Trophoblast cell (in vitro differentiated cells and primary cell): ENCODE measurements around the gene GNAL.
"Not testable (repeated sequence)": the region's sequence is repeated elsewhere in the genome, so short reads cannot be mapped to it uniquely, and the experiment has no call there.

Experiments
- DNase-seq, 2 donors: peaks; one replicate each; pipeline ENCODE4 v3.0.0-alpha.2; 2016
- H2AFZ ChIP-seq: 2 replicates; pipeline ENCODE4 v1.6.1; 2013; ENCODE audit warnings: low read length, moderate library complexity, mild to moderate bottlenecking; ENCODE audit not compliant: insufficient read depth, poor library complexity
- H2AK5ac ChIP-seq: 2 replicates; pipeline ENCODE4 v1.6.1; 2013; ENCODE audit warnings: mild to moderate bottlenecking, low read length
- H2BK120ac ChIP-seq: 2 replicates; pipeline ENCODE4 v1.6.1; 2013; ENCODE audit warnings: low read length, mild to moderate bottlenecking, moderate library complexity; ENCODE audit not compliant: insufficient read depth, poor library complexity
- H2BK12ac ChIP-seq: 2 replicates; pipeline ENCODE4 v1.6.1; 2013; ENCODE audit warnings: mild to moderate bottlenecking, low read length, moderate library complexity
- H2BK5ac ChIP-seq: 2 replicates; pipeline ENCODE4 v1.6.1; 2013; ENCODE audit warnings: low read length, low read depth, moderate library complexity, mild to moderate bottlenecking; ENCODE audit not compliant: poor library complexity
- H3K14ac ChIP-seq: 2 replicates; pipeline ENCODE4 v1.6.1; 2013; ENCODE audit warnings: mild to moderate bottlenecking, low read length
- H3K18ac ChIP-seq: 2 replicates; pipeline ENCODE4 v1.6.1; 2013; ENCODE audit warnings: mild to moderate bottlenecking, low read length
- H3K23ac ChIP-seq: 2 replicates; pipeline ENCODE4 v1.6.1; 2013; ENCODE audit warnings: low read length
- H3K27ac ChIP-seq: 2 replicates; pipeline ENCODE4 v1.5.1; 2013; ENCODE audit warnings: low read depth, mild to moderate bottlenecking, inconsistent platforms, low read length, moderate library complexity
- H3K27me3 ChIP-seq: 2 replicates; pipeline ENCODE4 v1.6.1; 2013; ENCODE audit warnings: inconsistent platforms, mild to moderate bottlenecking, low read length, moderate library complexity; ENCODE audit not compliant: insufficient read depth
- H3K36me3 ChIP-seq, 2 experiments: 1 replicate in 1 of 2; 2 replicates in 1 of 2; pipeline ENCODE4 v1.6.1; 2013; ENCODE audit warnings: low read length in 2 of 2, mild to moderate bottlenecking in 2 of 2, moderate library complexity in 1 of 2; ENCODE audit not compliant: insufficient read depth in 2 of 2, control insufficient read depth in 1 of 2
- H3K4ac ChIP-seq: 2 replicates; pipeline ENCODE4 v1.6.1; 2013; ENCODE audit warnings: low read depth, mild to moderate bottlenecking, low read length, moderate library complexity
- H3K4me1 ChIP-seq, 2 experiments: 1 replicate in 1 of 2; 2 replicates in 1 of 2; pipeline ENCODE4 v1.6.1; 2013; ENCODE audit warnings: low read length in 2 of 2, mild to moderate bottlenecking in 2 of 2, moderate library complexity in 1 of 2; ENCODE audit not compliant: insufficient read depth in 2 of 2, control insufficient read depth in 1 of 2
- H3K4me2 ChIP-seq: 2 replicates; pipeline ENCODE4 v1.6.1; 2013; ENCODE audit warnings: inconsistent platforms, mild to moderate bottlenecking, low read length, moderate library complexity
- H3K4me3 ChIP-seq: 2 replicates; pipeline ENCODE4 v1.5.1; 2013; ENCODE audit warnings: mild to moderate bottlenecking, low read depth, low read length, inconsistent platforms
- H3K79me1 ChIP-seq: one replicate; pipeline ENCODE4 v1.6.1; 2013; ENCODE audit warnings: low read length
- H3K79me2 ChIP-seq: 2 replicates; pipeline ENCODE4 v1.6.1; 2013; ENCODE audit warnings: low read length, mild to moderate bottlenecking; ENCODE audit not compliant: control insufficient read depth, insufficient read depth, poor library complexity
- H3K9ac ChIP-seq: 2 replicates; pipeline ENCODE4 v1.6.1; 2013; ENCODE audit warnings: mild to moderate bottlenecking, low read length
- H3K9me3 ChIP-seq: 2 replicates; pipeline ENCODE4 v1.6.1; 2013; ENCODE audit warnings: low read depth, mild to moderate bottlenecking, control low read depth, inconsistent platforms, low read length; ENCODE audit not compliant: insufficient read depth
- H4K12ac ChIP-seq: 2 replicates; pipeline ENCODE4 v1.6.1; 2013; ENCODE audit warnings: low read depth, mild to moderate bottlenecking, low read length, moderate library complexity
- H4K8ac ChIP-seq: 2 replicates; pipeline ENCODE4 v1.6.1; 2013; ENCODE audit warnings: low read depth, mild to moderate bottlenecking, low read length, moderate library complexity
- H4K91ac ChIP-seq: one replicate; pipeline ENCODE4 v1.6.1; 2013; ENCODE audit warnings: low read depth, mild to moderate bottlenecking, low read length, moderate library complexity
- WGBS: extraction: QIAGEN DNeasy Blood & Tissue Kit; methylation state at CpG from one replicate; pipeline ENCODE4 v1.1.7; 2013; ENCODE audit warnings: missing lambda C conversion rate; ENCODE audit not compliant: insufficient read length, insufficient coverage; ENCODE audit errors: extremely low coverage; 5-methylcytosine and 5-hydroxymethylcytosine counted together

Gene GNAL

DNA sequence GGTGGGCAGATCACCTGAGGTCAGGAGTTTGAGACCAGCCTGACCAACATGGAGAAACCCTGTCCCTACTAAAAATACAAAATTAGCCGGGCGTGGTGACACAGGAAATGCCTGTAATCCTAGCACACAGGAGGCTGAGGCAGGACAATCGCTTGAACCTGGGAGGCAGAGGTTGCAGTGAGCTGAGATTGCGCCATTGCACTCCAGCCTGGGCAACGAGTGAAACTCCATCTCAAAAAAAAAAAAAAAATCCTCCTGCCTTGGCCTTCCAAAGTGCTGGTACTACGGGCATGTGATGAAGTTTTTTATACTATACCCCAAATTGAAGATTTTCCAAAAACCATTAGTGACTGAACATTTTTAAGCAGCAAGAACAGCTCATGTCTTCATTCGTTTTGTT lies 203.4 kb downstream of the GNAL start:
- H4K91ac ChIP-seq, H3K79me2 ChIP-seq, H3K27ac ChIP-seq, H3K4me2 ChIP-seq, H3K27me3 ChIP-seq, H2BK120ac ChIP-seq, H2AFZ ChIP-seq, H3K9ac ChIP-seq, H3K9me3 ChIP-seq, H2BK5ac ChIP-seq, H2AK5ac ChIP-seq, H3K36me3 ChIP-seq, H2BK12ac ChIP-seq, H3K4me3 ChIP-seq, H3K4ac ChIP-seq, H3K4me1 ChIP-seq, H3K18ac ChIP-seq, H3K79me1 ChIP-seq, H3K14ac ChIP-seq, DNase-seq, H4K12ac ChIP-seq, H4K8ac ChIP-seq, H3K23ac ChIP-seq: not testable (repeated sequence)
- WGBS, result no CpG with 5 or more reads among the region's 7 CpGs

DNA sequence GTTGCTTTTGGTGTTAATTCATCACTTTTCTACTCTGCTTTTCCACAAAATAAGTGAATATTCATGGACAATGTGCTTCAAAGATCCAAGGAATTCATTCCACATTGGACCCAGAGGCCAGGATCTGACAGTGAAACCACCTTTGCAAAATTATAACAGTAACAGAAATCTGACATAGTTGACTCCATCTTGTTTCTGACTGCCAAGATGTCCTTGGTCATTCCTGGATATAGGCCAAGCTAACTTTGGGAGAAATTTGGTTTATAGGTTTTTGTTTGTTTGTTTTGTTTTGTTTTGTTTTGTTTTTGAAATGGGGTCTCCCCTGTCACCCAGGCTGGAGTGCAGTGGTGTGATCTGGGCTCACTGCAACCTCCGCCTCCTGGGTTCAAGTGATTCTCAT lies 208.7 kb downstream of the GNAL start:
- H2AFZ ChIP-seq, result no peak overlapping the region
- peaks cover 5 to 11% of the 10 kb centered on the region in 2 experiments for H3K36me3 ChIP-seq
- H4K12ac ChIP-seq, result no peak overlapping the region
- H3K79me1 ChIP-seq, result no peaks in the 10 kb centered on the region
- no peaks in the 10 kb centered on the region for H3K79me2 ChIP-seq
- no peak for DNase-seq
- no peak overlapping the region for H2BK120ac ChIP-seq
- no CpG with 5 or more reads among the region's 1 CpG for WGBS
- no peak overlapping the region for H2AK5ac ChIP-seq
- no peak overlapping the region for H4K8ac ChIP-seq
- no peak overlapping the region for H3K9ac ChIP-seq
- no peak overlapping the region for H3K14ac ChIP-seq
- no peak overlapping the region for H2BK12ac ChIP-seq
- no peak overlapping the region for H3K4me2 ChIP-seq
- H2BK5ac ChIP-seq, result no peak overlapping the region
- no peaks in the 10 kb centered on the region for H3K9me3 ChIP-seq
- H3K4ac ChIP-seq, result no peak overlapping the region
- H3K27ac ChIP-seq, result no peak overlapping the region
- H3K23ac ChIP-seq, result no peak overlapping the region
- no peaks in the 10 kb centered on the region for H3K4me1 ChIP-seq
- H3K4me3 ChIP-seq, result no peak overlapping the region
- no peak overlapping the region for H3K18ac ChIP-seq
- no peaks in the 10 kb centered on the region for H3K27me3 ChIP-seq
- H4K91ac ChIP-seq, result no peak overlapping the region

DNA sequence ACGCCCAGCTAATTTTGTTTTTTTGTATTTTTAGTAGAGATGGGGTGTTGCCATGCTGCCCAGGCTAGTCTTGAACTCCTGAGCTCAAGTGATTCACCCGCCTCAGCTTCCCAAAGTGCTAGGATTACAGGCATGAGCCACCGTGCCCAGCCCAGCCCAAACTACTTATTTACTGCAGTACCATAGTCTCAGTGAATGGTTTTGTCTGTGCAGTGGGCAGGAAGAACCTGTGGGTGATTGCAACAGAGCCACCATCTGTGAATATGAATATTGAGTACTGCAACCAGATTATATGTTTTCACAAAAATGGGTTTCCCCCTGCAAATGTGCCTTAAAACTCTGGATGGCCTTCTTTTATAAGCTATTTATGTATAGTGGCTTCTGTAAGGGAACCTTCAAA lies 210.0 kb downstream of the GNAL start:
- Histone ChIP-seq H3K4me3 (no peak overlapping the region), H3K18ac (no peak overlapping the region), H2AFZ (no peak overlapping the region), H3K27ac (no peak overlapping the region), H3K9ac (no peak overlapping the region), H4K8ac (no peak overlapping the region), H3K36me3 (peaks cover 3 to 14% of the 10 kb centered on the region in 2 experiments), H2BK12ac (no peak overlapping the region), H3K9me3 (no peaks in the 10 kb centered on the region), H3K27me3 (no peaks in the 10 kb centered on the region), H3K4me2 (no peak overlapping the region), H3K79me1 (no peaks in the 10 kb centered on the region), H3K79me2 (no peaks in the 10 kb centered on the region), H3K4me1 (no peaks in the 10 kb centered on the region), H3K23ac (no peak overlapping the region), H2BK120ac (no peak overlapping the region), H3K14ac (no peak overlapping the region), H2BK5ac (no peak overlapping the region), H3K4ac (no peak overlapping the region), H4K12ac (no peak overlapping the region), H2AK5ac (no peak overlapping the region), H4K91ac (no peak overlapping the region)
- no peak for DNase-seq
- no CpG with 5 or more reads among the region's 3 CpGs for WGBS

DNA sequence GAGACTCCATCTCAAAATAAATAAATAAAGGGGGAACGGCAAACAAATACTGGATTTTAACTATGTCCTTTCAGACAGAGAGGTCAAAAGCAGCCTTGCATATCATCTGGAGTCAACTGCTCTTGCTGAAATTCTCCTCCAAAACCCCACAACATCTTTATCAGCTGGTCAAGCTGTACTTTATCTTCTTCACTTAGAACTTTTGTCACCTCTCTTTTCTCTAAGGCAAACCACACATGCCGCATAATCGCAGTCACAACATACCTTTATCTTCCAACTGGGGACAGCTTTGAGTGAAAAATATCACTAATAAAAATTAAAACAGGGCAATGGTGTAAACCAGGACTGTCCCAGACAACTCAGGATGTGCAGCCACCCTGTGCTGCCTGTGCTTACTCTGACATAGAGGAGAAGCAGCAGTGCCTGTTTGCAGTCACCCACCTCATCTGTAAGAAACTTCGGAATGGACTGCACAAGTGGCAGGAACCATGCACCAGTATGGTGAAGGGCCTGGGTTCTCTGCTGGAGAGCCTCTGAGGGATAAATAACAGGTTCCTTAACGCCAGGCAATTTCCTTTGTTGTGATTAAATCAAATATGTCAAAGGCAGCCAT lies 212.9 kb downstream of the GNAL start:
- Histone ChIP-seq H3K4me2 (no peak overlapping the region), H3K79me1 (no peaks in the 10 kb centered on the region), H3K79me2 (no peaks in the 10 kb centered on the region), H4K8ac (no peak overlapping the region), H2BK120ac (no peak overlapping the region), H3K14ac (no peak overlapping the region), H2AFZ (no peak overlapping the region), H2BK5ac (no peak overlapping the region), H3K4ac (no peak overlapping the region), H3K18ac (no peak overlapping the region), H3K36me3 (peaks cover 0 to 6% of the 10 kb centered on the region in 2 experiments), H3K23ac (no peak overlapping the region), H3K9ac (no peak overlapping the region), H3K4me3 (no peak overlapping the region), H4K12ac (no peak overlapping the region), H4K91ac (no peak overlapping the region), H3K27ac (no peak overlapping the region), H3K9me3 (no peaks in the 10 kb centered on the region), H3K4me1 (no peaks in the 10 kb centered on the region), H3K27me3 (no peaks in the 10 kb centered on the region), H2AK5ac (no peak overlapping the region), H2BK12ac (no peak overlapping the region)
- WGBS, result no CpG with 5 or more reads among the region's 5 CpGs
- no peak for DNase-seq
